PC-3 (cell line): ENCODE data around the gene KCNJ6.

Experiments
- CTCF ChIP-seq: fragments of 300-600 bp; sonication (generic); conservative IDR thresholded peaks from 2 replicates; pipeline ENCODE4 v1.5.1; 2017; ENCODE audit warnings: antibody characterized with exemption, low read depth, mild to moderate bottlenecking, low read length
- EZH2 ChIP-seq: fragments of 300-600 bp; sonication (generic); IDR thresholded peaks from one replicate; pipeline ENCODE4 v1.6.1; 2017; ENCODE audit warnings: antibody characterized with exemption, mild to moderate bottlenecking, low read length; ENCODE audit not compliant: unreplicated experiment
- EZH2phosphoT487 ChIP-seq: fragments of 300-600 bp; sonication (generic); IDR thresholded peaks from 2 replicates; pipeline ENCODE4 v1.6.1; 2018; ENCODE audit warnings: mild to moderate bottlenecking, antibody characterized with exemption, low read length, borderline replicate concordance

GRCh38 chr21:37620401-37620800 is 295.9 kb downstream of the KCNJ6 start:
- TF ChIP-seq CTCF = no peak
- TF ChIP-seq EZH2 = no peak
- TF ChIP-seq EZH2phosphoT487 = no peak
